Medulla oblongata (tissue), 1 donor: ENCODE measurements around the gene ADGRD1.
A peak's percentile ranks its signal among the peaks of the same experiment; 100 is the strongest.

Experiments used
- DNase-seq: peaks from one replicate; pipeline ENCODE4 v3.0.0-alpha.2; 2015; ENCODE audit errors: extremely low spot score

Gene ADGRD1

DNA sequence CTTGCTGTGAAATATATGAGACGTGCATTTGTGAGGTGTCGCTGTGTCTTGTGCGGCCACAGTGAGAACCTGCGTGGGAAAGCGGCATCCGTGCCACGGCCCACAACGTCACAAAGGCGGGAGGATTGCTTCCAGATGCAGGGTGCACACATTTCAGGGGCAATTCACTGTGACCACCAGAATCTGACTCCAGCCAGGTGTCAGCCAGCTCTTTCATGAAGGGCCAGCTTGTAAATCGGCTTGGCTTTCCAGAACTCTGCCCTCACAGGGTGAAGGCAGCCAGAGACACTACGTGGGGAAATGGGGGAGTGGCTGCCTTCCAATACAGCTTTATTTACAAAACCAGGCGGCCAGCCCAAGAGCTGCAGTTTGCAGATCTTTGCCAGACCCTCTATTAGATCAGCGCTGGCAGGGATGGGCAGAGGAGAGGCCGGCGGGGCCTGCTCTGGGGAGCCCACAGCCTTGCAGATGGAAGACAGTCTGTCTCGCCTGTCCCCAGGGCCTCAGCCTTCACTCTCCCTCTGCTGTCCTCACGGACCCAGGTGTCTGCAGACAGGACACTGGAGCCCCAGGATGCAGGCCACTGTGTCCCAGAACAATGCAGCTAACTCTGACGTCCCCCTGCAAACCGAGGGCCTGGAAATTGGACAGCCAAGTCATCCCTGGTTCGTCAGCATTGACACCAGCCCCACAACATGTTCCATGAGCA is 53.5 kb downstream of the ADGRD1 start:
- DNase-seq: peak; percentile 48

DNA sequence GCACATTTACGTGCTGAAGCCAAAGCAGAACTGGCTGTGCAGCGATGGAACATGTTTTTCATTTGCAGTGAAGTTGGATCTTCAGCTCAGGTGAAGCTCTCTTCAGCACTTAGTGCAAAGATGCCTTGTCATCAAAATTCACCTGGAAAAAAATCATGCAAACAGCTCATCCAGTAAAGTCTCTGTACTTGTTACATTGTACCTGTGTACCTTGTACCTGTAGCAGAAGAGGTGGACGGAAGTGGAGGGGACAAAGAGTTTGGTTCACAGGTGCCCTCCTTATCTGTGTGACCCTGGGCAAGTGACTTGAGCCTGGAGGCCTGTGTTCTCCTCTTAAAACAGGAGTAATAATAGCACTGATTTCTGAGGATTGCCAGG is 54.0 kb downstream of the ADGRD1 start:
- no peak for DNase-seq

DNA sequence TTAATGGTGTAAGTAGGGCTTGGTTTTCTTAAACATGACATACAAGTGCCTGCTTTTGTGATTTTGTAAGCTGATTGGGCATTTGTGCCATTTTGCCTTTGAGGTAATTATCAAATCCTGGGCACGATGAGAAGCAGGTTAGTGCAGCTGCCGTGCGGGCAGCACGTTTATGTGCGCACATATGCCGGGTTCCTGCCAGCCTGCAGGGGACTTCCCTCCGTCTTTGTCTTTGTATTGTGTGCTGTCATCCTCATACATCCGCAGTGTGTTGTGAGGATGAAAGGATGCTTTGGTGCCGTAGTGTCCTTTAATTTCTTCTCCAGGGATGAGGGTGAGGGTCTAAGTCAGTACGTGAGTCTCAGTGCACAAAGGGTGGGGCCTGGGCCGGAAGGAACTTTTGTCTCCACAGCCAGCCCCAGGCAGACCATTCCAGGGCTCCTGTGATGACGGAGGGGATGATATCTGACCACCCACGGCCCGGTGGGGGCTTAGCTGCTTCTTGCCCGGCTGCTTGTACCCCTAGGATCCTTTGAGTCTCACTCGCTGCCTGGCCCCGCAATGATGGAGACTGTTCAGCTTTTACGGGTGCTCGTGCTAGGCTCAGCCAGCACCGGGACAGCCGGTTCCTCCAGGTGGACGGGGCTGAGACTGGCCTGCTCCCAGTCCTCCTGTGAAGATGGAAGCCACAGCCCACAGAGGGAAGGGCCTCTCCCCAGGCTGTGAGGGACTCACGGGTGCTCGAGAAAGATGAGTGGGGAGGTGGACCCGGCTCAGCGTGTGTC is 54.6 kb downstream of the ADGRD1 start:
- DNase-seq: no peak

DNA sequence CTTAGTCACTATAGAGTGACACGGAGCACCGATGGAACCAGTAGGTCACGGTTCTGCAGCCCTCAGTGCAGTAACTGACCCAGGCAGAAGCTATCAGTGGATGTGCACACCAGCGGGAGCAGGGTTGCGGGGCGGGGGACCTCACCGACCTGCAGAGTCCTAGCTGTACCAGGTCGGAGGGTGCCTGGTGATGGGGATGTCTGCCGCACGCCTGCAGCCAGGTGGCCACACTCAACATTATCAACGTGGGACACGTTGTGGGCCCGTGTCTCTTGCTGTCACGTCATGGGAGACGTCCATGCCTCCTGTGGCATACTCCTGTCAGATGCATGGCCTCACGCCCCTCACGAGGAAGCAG is 55.2 kb downstream of the ADGRD1 start:
- no peak for DNase-seq

DNA sequence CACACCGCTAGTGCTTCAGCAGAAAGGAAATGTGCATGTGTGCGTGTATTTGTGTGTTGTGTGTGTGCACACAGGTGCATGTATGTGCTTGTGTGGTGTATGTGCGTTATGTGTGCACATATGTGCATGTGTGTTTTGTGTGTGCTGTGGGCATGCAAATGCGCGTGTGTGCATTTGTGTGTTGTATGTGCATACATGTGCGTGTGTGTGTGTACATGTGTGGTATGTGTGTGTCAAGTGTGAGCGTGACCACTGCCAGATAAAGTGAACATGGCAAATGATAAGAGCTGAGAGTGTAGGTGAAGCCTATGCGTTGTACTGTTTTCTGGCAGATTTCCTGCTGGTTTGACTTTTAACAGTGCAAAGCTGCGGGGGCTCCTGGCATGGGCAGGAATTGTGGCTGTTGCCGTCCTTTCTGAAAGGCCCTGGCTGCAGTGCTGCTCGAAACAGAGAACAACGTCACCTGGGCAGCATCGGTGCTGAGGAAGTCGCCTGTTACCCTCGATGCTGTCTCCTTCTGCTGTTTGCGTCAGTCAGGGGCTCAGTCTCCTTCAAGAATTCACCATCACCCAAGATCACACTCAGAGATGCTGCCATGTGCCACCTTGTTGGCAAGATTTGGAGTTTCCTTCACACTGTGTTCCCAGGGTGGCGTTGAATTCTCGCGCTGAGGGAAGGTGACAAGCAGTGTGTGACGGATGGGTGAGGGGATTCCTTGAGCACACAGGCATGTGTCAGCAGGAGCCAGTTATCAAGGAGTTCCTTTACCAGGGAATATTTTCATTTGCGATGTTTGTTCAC is 56.1 kb downstream of the ADGRD1 start:
- no peak for DNase-seq

DNA sequence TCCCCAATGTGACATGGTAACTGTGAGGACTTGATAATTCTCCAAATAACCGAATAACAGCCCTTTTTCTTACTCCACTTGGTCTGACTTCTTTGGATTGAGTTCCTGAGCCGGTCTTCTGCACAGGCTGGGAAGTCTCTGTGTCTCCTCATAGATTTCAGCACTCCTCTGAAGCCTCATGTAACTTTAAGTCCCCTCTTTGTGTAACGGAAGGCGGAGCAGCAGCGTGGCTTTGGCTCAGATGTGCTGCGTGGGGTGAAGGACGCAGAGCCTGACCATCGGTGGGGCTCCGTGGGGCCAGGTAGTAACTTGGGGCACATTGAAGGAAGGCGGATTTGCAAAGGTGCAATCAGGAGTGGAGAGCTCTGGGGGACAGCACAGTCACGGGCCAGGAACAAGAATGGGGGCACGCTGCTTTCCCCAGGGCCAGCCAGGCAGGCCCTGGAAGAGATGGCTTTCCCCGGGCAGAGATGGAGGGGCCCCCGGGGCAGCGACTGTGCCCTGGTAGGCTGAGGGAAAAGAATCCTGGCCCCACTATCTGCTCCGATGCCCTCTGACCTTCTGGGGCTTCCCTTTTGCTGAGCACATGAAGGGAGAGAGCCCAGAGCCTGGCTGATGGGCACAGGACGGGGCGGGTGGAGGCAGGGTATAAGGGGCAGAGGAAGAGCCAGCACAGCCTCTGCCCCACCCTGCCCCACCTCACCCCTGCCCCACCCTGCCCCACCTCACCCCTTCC is 56.9 kb downstream of the ADGRD1 start:
- DNase-seq: no peak

DNA sequence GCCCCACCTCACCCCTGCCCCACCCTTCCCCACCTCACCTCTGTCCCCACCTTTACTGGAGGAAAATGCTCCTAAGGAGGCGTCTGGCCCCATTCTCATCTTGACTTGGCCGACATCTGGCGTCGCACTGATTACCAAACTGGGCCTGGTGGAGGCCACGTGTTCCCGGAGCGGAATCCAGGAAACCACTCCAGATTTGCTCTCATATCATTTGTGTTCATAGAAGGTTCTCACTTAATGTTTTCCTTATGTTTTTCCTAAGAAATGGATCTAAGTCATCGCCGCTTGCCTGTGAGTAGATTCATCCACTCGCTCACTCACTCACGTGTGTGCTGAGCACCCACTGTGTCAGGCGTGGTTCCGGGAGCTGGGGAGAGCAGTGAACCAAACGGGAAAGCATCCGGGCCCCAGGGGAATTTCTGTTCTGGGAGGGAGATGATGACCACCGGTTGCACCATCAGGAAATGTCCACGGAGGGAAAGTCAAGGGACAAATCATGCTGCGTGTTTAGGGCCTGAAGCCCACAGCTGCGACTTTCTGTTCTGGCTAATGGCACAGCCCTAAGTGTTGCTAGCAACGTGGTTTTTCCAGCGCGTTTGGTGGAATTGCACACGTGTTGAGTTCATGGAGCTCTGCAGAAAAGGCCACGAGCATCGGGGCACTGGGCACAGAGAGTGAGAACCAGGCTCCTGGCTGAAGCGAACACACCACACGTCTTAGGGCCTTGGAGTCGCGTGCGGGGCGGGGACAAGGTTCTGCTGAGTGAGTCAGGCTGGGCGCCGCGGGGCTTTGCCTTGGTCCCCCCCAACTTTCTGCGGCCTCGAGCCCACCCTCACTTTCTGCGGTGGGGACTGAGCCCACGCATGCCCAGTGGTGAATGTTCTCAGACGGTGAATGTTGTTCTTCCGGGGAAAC is 57.7 kb downstream of the ADGRD1 start:
- DNase-seq: no peak

DNA sequence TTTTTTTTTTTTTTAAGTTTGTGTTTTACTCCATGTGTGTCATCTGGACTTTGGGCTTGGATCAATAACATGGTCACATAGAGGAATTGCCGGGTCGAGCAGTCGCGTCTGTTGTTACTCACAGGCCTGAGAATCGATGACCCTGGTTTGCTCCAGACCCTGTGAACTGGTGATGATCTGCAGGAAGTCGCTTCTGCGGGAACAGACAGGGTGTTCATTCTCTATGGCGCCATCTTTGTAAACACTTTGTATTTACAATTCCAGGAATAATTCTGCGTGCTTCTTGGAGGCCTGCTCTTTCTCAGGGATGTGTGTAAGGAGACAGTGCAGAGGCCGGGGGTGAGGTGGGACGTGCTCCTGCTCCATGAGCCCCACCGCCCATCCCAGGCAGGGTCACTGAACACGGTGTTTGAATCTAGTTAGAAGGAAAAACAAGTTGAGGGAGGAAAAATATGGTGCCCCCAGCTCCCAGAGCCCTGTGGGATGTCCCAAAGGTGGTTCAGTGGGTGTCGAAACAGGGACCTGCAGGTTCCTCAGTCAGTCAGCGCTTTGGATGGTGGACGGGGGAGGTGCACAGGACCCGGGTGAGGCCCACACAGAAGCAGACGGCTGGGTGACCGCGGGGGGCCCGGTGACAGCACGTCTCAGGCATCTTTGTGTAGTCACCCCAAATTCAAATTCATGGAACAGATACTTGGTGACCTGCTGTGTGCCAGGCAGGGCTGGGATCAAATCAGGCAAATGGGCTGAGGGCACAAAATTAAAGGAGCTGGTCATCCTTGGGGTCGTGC is 58.8 kb downstream of the ADGRD1 start:
- DNase-seq: no peak

DNA sequence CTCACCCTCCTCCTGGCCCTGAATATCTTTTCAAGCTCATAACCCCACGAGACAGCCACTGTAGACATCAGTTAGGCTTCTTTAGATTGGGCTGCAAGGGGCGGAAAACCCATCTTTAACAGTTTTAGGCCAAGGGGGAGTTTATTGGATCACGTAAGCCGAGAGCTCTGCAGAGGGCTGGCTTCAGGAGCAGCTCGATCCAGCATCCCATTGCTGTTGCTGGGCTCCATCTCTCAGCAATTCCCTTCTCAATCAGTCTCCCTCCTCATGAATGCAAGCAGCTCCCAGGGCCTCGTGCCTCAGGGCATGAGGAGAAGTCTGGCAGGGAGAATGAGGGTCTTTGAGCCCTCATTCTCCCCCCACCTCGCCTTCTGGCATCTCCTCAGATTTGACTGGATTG is 59.4 kb downstream of the ADGRD1 start:
- no peak for DNase-seq

DNA sequence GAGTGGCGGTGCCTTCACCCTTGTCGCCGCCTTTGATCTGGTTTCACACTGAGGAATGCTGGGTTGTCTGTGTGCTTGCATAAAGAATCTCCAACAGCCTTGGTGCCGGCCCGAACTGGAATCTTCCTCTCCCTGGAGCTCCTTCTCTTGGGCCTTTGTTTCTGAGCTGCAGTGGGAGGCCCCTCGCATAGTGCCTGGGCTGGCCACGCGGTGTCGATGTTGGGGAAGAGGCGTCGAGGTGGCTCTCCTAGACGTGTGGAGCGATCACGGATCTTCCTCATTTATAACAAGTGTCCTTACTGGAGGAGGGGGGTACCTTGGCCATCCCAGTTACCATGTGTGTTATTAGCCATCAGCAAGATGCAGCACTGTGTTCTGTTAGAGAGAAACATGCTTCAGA is 60.6 kb downstream of the ADGRD1 start:
- no peak for DNase-seq

DNA sequence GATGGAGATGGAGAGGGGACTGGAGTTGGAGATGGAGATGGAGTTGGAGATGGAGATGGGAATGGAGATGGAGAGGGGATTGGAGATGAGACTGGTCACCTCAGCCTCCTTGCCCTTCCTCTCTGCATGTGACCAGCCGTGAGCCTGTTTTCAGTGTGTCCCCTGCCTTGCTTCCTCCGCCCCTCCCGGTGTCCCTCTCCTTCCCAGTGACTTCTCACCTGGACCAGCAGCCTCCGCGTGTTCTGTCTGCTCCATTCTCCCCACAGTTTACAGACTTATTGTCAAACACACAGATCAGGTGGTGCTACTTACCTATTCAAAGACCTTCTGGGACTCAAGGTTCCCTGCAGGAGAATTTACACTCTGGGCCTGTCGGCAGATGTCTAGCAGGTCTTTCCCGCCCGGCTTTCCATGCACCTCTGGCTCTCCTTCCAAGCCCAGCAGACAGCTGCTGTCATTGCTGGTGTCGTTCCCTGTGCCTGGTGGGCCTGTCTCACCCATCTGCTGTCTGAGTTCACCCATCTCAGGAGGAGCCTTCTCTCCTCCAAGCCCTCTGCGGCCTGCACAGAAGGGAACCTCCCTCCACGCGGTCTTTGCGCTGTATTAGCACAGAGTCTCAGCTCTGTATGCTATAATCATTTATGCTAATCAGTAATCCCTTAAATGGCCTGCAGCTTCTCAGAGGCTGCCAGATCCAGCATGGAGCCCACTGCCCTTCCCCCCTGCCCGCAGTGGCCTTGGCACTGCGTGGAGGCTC is 62.1 kb downstream of the ADGRD1 start:
- DNase-seq: no peak

DNA sequence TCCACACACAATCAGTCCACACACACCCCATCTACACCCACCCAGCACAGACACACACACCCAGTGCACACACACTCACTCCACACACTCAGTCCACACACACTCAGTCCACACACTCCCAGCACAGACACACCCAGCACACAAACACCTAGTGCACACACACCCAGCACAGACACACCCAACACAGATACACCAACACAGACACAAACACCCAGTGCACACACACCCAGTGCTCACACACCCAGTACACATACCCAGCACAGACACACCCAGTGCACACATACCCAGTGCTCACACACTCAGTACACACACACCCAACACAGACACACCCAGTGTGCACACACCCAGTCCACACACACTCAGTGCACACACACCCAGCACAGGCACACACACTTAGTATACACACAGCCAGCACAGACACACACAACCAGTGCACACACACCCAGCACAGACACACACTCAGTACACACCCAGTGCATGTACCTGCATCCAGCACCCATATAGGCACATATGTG is 63.8 kb downstream of the ADGRD1 start:
- no peak for DNase-seq

DNA sequence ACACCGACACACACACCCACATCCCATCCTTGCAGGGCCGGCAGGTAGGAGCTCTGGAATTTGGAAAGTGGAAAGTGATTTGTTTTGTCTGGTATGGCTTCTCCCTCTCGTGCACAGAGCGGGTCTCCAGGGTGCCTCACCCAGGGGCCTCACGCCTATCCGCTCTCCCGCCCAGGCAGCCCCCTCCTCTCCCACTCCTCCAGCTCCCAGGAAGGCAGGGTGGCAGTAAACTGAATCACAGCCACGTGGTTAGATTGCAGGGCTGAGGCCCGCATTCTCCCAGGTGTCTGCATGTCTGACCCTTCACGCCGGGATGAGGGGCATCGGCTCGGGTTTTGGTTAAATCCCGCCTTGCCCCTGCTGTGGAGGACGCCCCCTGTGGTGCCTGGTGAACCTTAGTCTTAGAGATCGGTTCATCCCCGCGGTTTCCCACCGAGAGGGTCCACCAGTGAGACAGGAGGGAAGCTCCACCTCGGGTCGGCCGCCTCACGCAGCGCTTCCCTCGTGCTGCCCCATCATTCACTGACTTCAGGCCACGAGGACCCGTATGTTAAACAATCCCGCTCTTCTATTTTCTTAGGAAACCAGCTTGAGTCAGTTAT is 64.4 kb downstream of the ADGRD1 start:
- DNase-seq: no peak

DNA sequence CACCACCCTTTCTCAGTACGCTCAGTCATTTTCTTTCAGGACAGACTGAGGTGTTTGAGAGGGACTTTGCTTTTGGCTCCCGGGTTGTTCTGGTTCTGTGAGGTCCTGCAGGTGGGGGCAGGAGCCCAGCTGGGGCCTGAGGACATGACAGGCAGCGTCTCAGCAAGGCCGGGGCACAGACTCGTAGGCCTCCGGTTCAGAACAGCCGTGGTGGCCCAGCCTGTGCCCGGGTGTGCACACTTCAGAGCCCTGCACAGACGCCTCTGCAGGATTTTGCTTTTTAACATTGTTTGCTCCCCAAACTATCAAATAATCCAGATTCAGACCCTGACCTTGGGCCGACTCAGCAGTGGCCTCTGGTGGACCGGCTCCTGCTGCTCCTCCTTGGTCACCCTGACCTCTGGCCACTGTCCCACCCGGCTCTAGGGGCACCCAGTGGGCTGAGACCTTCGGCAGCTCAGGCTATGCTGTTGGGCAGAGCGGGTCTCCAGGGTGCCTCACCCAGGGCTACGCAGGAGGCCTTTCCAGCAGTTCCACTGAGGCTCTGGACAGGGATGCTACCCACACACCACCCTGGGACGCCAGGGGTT is 65.2 kb downstream of the ADGRD1 start:
- DNase-seq: no peak

DNA sequence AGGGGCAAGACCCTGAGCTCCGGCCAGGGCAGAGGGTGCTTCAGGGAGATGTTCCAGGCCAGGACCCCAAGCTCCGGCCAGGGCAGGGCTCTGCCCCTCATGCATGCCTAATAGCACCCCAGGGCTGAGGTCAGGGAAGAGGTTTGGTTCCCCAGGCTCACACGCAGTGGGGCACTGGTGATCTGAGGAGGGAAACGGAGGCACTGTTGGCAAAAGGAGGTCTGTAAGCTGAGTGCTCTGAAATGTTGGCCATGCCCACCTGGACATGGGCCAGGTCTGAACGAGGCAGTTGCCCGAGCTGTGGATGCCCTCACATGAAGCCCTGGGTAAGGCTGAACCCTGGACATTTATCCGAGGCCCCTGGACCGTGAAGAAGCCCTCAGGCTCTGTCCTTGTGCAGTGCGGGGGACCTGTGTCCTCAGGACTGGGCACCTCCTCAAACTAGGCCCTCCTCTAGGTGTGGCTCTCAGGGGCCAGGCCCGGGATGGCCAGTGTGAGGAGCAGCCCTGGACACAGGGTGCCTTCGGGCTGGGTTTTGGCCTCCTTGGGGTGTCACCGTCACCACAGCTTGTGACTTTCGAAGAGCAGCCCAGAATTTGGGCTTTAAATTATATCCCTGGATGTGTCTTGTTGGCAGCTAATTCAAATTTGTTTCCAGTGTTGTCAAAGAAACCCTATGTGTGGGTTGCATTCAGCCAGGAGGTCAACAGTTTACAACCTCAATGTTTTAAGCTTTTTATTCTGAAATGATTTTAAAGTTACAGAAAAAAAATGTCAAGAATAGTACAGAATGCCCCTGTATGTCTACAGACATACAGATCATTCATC is 66.8 kb downstream of the ADGRD1 start:
- no peak for DNase-seq

DNA sequence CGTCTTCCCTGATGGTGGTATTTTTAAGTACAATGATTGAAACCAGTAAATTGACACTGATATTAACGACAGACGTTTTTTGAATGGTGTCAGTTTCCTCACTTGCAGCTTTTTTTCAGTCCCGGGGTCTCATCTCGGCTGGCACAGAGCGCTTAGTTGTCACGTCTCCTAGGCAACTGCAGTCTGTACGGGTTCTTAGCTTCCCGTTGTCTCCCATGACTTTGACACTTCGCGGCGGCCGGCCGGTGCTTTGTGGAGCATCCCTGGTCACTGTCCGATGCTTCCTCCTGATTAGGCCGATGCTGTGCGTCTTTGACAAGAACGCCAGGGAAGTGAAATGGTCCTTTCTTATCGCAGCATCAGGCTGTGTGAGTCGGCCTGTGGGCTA is 67.4 kb downstream of the ADGRD1 start:
- DNase-seq: no peak

DNA sequence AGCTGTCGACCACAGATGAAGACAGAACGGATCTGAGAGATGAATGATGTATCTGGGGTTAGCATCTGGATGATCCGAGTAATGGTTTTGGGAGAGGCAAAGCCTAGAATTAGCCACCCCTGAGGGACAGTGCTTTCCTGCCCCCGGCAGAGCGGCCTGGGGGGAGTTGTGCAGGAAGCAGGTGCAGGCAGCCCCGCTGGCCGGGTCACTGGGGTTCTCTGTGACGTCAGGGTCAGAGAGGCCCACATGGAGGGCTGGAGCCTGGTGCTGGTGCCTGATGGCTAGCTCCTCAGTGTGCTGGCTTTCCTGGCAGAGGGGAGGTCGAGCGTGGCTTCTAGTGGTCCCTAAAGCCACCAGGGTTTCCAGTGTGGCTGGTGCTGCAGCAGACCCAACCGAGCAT is 70.3 kb downstream of the ADGRD1 start:
- DNase-seq: no peak

DNA sequence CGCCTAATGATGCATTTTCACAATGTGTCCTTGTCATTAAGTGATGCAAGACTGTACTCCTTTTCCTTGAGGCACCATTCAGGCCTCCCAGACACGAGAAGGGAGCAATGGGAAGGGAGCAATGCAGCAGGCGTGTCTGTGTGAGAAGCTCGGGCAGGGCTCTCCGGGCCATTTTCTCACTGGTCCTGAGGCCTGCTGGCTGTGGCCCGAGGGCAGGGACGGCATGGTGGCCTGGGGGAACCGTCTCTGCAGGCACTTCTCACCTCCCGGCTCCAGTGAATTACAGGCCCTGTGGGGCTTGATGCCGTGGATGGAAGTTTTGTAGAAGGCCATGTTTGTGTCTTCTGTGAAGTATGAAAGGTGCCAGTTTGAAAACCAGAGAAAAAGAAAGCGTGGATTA is 71.0 kb downstream of the ADGRD1 start:
- DNase-seq: no peak
